HG03108 (cell line): Measurements from ENCODE around the gene SUPT3H.
A peak's percentile ranks its signal among the peaks of the same experiment; 100 is the strongest.

Source experiments
- ATAC-seq: cut with Tn5 transposase; IDR thresholded peaks from one replicate; pipeline ENCODE4 v1.9.1; 2021; ENCODE audit warnings: moderate library complexity; ENCODE audit not compliant: unreplicated experiment

SUPT3H gene

DNA sequence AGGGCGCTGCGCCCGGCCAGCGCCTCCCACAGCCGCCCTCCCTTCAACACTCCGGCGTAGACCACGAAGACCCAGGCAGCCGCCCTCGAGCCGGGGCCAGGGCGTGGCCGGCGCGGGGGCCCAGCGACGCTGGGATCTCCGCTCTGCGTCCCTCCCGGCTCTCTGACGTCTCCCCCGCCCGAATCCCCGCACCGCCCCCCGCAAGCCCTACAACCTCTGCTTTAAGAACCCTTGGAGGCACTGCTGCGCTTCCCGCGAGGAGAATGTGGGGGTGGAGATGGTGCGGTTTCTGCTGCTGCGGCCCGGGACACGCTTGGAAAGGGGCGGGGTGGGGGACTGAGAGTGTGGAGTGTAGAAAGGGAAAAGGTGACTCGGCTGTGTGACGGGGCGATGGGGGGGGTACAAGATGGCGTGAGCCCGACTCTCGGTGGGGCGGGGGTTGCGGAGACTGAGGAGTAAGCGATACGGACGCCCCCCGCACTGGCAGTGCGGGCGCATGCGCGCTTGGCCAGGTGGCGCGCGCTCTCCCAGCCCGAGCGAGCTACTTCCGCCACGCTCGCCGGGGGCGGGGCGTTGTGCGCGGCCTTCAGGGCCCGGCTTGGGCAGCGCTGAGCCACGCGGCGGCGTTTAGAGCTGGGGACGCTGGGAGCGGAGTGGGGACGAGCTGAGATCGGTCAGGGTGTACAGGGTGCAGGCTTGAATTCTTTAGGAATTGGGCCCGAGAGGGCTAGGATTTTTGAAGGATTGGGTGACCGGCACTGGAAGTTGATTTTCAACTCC lies at the start of gene SUPT3H:
SUPT3H (minus strand) TSS at position 381 of the 780 bp plus-strand sequence.
- peak; percentile 94 for ATAC-seq

- ATAC-seq, result no peak
These were observed 48.5 kb upstream of the SUPT3H start for GRCh38 chr6:45426251-45426650.

- no peak for ATAC-seq
These were observed 46.7 kb upstream of the SUPT3H start for GRCh38 chr6:45424451-45424861.

DNA sequence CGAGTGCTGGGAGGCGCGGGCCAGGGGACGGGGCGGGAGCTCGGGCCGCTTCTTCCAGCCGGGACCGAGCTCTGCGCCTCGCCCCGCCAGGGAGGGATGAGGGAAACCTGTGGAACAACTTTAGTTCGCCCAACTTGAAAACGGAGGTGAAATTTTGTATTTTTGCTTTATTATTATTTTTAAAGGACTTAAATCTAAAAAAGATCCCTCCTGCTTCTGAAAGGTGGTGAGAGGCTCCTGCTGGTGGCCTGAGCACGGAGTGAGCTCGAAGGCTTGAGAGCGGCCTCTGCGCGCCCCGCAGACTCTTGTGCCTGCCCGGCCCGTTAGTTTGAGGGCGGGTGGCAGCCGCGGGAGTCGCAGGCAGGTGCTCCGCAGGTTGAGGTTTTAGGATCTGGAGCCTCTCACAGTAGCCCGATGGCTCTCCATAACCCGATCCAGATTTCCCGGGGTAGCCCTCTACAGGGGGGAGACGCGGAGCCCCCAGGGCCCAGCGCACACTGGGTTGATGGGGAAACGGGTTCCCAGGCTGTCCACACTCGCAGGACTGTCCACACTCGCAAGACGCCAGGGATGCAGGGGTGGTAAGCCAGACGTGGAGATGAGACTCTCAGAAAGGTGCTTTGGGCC lies 46.2 kb upstream of the SUPT3H start:
- ATAC-seq, result no peak

- ATAC-seq, result no peak
These were observed 45.5 kb upstream of the SUPT3H start for GRCh38 chr6:45423111-45423823.

DNA sequence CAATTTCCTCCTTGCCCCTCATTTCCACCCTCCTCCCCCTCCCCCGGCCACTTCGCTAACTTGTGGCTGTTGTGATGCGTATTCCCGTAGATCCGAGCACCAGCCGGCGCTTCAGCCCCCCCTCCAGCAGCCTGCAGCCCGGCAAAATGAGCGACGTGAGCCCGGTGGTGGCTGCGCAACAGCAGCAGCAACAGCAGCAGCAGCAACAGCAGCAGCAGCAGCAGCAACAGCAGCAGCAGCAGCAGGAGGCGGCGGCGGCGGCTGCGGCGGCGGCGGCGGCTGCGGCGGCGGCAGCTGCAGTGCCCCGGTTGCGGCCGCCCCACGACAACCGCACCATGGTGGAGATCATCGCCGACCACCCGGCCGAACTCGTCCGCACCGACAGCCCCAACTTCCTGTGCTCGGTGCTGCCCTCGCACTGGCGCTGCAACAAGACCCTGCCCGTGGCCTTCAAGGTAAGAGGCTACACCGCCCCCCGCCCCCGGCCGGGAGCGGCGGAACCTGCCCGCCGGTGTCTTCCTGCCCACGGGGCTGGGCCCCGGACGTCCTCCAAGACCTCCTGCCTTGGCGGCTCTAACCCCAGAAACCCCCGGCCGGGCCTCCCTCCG lies 44.9 kb upstream of the SUPT3H start:
- no peak for ATAC-seq

DNA sequence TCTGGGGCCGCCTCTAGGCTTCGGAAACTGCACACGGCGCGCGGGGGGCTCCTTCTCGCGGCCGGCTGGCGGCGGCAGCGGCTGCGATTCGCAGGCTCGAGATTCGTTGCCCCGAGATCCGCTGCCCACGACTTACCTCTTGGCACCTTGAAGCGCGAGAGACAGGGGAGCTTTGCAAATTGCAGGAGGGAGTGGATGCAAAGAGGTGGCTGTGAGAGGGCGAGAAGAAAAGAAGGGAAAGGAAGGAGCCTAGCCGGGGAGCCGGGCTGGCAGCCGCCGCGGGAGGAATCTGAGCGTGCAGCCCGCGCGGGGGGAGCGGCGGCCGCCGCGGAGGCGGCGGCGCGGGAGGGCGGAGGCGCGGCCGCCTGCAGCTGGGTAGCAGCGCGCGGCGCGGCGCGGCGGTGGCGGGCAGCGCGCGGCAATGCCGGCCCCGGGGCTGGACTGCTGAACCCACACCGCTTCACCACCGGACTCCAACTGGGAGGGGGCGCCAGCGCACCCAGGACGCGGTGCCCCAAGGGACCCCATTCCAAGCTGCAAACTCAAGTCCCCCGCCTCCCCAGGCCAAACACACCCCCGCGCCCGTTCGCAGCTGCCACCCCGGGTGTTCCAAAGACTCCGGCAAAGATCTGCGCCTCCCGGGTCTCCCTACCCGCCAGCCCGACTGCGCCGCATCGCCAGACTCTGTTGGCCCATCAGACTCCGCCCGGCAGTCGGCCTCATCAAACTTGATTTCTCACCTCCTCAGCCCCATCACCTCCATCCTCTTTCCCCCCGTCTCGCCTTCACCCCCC lies 44.2 kb upstream of the SUPT3H start:
- no peak for ATAC-seq

GRCh38 chr6:45420909-45421708 lies 43.4 kb upstream of the SUPT3H start:
- ATAC-seq, result no peak

GRCh38 chr6:45420083-45420908 lies 42.6 kb upstream of the SUPT3H start:
- ATAC-seq, result no peak

DNA sequence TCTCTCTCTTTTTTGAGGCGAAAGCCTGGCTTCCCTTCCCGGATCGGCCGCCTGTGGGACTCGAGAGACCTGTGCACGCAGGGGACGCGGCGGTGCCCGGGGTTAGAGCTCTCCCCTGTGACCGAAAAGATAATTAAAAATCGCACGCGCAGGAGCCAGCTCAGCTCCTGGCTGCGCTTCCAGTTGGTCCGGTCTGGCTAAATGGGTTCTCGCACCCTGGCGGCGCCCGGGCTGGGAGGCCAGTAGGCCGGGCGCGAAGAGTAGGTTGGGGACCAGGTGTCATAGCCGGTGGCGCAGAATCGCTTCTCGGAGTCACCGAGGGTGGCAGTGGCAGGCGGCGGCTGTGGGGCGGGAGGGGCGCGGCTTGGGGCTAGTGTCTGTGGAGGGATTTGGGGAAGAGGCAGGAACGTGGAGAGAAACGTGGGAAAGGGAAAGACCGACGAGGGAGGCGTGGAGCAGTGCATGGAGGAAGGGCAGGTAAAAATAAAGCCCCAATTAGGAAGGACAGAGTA lies 41.9 kb upstream of the SUPT3H start:
- ATAC-seq, result no peak

DNA sequence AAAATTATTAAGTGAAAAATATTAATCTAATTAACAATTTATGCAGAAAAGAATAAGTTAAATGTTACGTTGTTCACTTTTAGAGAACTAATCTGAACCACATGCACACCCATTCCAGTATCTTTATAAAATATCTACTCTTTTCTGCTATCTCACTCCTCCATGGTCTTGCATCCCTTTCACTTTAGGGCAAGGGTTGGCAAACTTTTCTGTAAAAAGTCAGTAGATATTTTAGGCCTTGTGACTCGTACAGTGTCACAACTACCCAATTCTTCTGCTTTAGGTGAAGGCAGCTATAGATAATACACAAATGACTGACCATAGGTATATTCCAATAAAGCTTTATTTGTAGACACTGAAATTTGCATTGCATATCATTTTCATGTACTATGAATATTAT lies 39.7 kb upstream of the SUPT3H start:
- no peak for ATAC-seq

DNA sequence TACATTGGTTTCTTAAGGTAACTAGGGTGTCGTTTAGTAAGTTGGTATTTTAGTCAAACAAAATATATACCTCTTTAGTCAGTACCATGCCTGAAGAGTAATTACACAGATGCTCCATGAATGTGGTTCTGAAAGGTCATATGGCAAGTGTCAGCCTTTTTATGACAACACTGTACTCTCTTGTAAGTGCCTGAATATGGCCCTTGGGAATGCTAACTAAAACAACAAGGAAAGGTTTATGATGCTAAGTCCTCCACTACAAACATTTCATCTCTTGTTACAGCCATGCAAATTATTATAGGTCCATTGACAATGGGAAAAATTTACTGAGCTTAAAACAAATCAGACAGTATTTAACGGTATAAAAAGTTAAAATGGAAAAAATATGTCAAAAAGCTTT lies 39.0 kb upstream of the SUPT3H start:
- no peak for ATAC-seq

- ATAC-seq, result no peak
These were observed 38.2 kb upstream of the SUPT3H start for GRCh38 chr6:45415788-45416518.

DNA sequence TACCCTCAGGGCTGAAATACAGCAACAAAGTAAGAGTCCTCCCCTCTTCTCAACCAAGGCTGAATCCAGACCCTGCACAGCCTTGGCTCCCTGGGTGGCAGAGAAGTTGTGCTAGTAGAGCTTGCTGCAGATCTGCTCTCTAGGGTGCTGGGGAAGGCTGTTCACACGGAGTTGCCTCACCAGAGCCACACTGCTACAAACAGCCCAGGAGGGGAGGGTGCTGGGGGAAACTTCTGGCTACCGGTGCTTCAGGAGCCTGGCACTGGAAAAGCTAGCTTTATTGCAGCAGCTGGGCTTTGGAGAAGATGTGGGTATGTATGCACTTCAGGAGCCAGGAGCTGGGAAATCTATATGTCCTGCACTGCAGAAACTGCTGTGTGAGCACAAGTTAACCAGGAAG lies 37.6 kb upstream of the SUPT3H start:
- ATAC-seq, result no peak

DNA sequence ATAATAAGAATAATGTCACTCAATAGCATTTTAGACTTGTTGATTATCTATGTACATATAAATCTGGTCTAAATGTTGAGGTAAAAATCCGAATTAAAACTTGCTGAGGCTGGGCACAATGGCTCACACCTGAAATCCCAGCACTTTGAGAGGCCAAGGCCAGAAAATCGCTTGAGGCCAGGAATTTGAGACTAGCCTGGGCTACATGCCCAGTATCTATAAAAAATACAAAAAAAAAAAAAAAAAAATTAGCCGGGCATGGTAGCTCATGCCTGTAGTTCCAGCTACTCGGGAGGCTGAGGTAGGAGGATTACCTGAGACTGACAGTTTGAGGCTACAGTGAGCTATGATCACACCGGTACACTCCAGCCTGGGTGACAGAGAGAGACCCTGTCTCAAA lies 34.2 kb upstream of the SUPT3H start:
- ATAC-seq, result no peak

DNA sequence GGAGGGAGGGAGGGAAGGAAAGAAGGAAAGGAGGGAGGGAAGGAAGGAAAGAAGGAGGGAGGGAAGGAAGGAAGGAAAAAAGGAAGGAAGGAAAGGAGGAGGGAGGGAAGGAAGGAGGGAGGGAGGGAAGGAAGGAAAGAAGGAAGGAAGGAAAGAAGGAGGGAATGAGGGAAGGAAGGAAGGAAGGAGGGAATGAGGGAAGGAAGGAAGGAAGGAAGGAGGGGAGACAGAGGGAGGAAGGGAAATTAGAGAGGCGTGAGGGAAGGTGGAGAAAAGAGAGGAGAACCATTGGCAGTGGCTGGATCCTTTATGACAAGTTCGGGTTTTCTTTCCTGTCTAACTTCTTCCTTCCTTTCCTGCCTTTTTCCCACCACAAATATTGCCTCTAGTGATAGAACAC lies 22.3 kb upstream of the SUPT3H start:
- ATAC-seq, result no peak

- ATAC-seq, result no peak
These were observed 20.5 kb upstream of the SUPT3H start for GRCh38 chr6:45398075-45398813.
